NCI-H345 treated with DMSO at 0.1 percent for 48 hours (cell line): Measurements from ENCODE around the gene HSPG2.
"Not testable (repeated sequence)": the region's sequence is repeated elsewhere in the genome, so short reads cannot be mapped to it uniquely, and the experiment has no call there.

Source experiments
- DNase-seq: peaks from one replicate; lab custom pipeline; 2025; ENCODE audit not compliant: unreplicated experiment; lab: John Stamatoyannopoulos, UW

Gene HSPG2

GRCh38 chr1:21914880-21915640 is 22.1 kb downstream of the HSPG2 start:
- DNase-seq: no peak

GRCh38 chr1:21914450-21914849 is 22.7 kb downstream of the HSPG2 start:
- DNase-seq: no peak

GRCh38 chr1:21913763-21914162 is 23.3 kb downstream of the HSPG2 start:
- no peak for DNase-seq

GRCh38 chr1:21913258-21913657 is 23.9 kb downstream of the HSPG2 start:
- DNase-seq: no peak

GRCh38 chr1:21912038-21912758 is 24.9 kb downstream of the HSPG2 start:
- DNase-seq: no peak

GRCh38 chr1:21911205-21912001 is 25.7 kb downstream of the HSPG2 start:
- DNase-seq: no peak

- DNase-seq: peak; percentile 2
These were observed 26.4 kb downstream of the HSPG2 start for GRCh38 chr1:21910558-21911204.

GRCh38 chr1:21909787-21910503 is 27.2 kb downstream of the HSPG2 start:
- no peak for DNase-seq

GRCh38 chr1:21909286-21909759 is 27.8 kb downstream of the HSPG2 start:
- no peak for DNase-seq

GRCh38 chr1:21907737-21908534 is 29.2 kb downstream of the HSPG2 start:
- DNase-seq: not testable (repeated sequence)

- DNase-seq: no peak
These were observed 30.1 kb downstream of the HSPG2 start for GRCh38 chr1:21907079-21907418.

GRCh38 chr1:21906173-21907078 is 30.7 kb downstream of the HSPG2 start:
- DNase-seq: no peak

GRCh38 chr1:21904704-21905520 is 32.2 kb downstream of the HSPG2 start:
- DNase-seq: no peak

GRCh38 chr1:21904454-21904703 is 32.7 kb downstream of the HSPG2 start:
- DNase-seq: no peak

- no peak for DNase-seq
These were observed 33.3 kb downstream of the HSPG2 start for GRCh38 chr1:21903638-21904453.

GRCh38 chr1:21902026-21903012 is 34.8 kb downstream of the HSPG2 start:
- DNase-seq: no peak
